Measurements from ENCODE around the gene GRIP2. TPM values are rescaled to one million over a fixed set of nuclear protein-coding genes. Genes with fewer than 3 reads are reported as not detected.

GRIP2 gene
- total and polyA plus RNA-seq, 12 donors, result 0.09 to 2.5 (median 1.1) TPM

DNA sequence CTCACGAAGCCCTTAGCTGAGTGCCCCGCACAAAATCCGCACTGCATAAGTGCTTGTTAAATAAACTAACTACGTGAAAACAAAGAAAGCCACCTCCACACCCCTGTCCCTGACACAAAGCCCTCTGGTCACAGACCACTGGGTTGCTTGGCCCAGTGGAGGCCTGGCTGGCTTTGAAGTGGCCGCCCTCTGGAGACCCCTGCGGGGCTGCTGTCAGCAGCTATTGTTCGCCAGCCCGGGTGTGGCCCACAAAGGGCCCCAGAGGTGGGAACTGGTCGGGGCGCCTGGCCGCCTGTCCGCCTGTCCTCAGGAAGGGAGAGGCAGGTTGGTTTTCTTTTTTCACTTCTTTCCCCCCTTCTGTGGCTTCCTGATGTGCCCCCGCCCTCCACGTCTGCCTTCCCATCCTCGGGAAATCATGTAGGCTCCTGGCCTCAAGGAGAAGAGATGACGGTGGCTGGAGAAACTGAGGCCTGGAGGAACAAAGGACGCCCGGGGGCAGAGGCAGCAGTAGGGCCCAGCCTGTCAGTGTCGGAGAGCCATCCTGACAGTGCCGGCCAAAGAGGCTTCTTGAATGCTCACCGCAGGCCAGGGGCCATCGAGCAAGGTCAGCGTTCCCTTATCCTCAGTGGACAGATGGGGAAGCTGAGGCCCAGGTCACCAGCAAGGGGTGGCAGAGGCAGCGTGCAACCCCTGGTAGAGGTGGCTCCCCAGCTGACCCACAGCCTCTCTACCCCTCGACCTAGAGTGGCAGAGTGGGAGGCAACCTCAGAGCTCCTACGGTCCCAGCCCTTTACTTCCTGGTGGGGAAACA is 76.6 kb downstream of the GRIP2 start:
- no peak for DNase-seq
- H3K4me1 ChIP-seq (replicated peaks in 1 of 2), result peaks cover 8 to 22% of the 10 kb centered on the region in 2 donors
- peaks cover 0 to 69% of the 10 kb centered on the region in 2 donors for H3K36me3 ChIP-seq (replicated peaks in 1 of 2)
- intact Hi-C loops (cut with DNase I), result loop anchor here in 1 of 2 donors (5.0 kb wide), 1 partner anchor 66 kb away; no protein-coding TSS in a partner anchor
- H3K27ac ChIP-seq, result no peak overlapping the region
- no peak overlapping the region for H3K4me3 ChIP-seq
- 85 to 91% (median 88%) methylated on average over 13 to 26 of the region's 26 CpGs for WGBS, 4 donors
- no peaks in the 10 kb centered on the region for H3K27me3 ChIP-seq
- TF ChIP-seq, protein P1, sequence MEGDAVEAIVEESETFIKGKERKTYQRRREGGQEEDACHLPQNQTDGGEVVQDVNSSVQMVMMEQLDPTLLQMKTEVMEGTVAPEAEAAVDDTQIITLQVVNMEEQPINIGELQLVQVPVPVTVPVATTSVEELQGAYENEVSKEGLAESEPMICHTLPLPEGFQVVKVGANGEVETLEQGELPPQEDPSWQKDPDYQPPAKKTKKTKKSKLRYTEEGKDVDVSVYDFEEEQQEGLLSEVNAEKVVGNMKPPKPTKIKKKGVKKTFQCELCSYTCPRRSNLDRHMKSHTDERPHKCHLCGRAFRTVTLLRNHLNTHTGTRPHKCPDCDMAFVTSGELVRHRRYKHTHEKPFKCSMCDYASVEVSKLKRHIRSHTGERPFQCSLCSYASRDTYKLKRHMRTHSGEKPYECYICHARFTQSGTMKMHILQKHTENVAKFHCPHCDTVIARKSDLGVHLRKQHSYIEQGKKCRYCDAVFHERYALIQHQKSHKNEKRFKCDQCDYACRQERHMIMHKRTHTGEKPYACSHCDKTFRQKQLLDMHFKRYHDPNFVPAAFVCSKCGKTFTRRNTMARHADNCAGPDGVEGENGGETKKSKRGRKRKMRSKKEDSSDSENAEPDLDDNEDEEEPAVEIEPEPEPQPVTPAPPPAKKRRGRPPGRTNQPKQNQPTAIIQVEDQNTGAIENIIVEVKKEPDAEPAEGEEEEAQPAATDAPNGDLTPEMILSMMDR (IDR thresholded peaks at IDR 0.05), result no peak
- TF ChIP-seq POLR2A (IDR thresholded peaks at IDR 0.05), result no peak
- H3K9me3 ChIP-seq (replicated peaks in 1 of 3), result no peaks in the 10 kb centered on the region

DNA sequence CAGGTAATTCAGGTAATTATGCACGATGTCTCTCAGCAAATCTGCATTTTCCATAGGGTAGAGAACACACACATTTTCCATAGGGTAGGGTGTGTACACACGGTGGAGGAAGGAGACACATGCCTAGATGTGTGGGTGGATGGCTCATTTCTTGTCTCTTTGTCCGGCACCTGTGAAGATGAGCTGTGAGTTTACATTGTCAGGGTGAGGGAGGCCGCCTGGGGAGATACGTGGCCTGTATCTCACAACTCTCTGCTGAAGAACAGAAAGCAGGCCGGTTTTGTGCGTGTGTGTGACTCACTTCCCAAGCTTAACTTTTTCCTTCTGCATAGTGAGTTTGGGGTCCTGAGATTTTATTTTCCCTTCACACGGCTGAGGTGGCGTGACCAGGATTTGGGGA is 77.4 kb downstream of the GRIP2 start:
- Histone ChIP-seq H3K4me3 (no peak overlapping the region), H3K36me3 (replicated peaks in 1 of 2) (peaks cover 0 to 66% of the 10 kb centered on the region in 2 donors), H3K27me3 (no peaks in the 10 kb centered on the region), H3K4me1 (replicated peaks in 1 of 2) (peaks cover 8 to 22% of the 10 kb centered on the region in 2 donors), H3K27ac (no peak overlapping the region), H3K9me3 (replicated peaks in 1 of 3) (no peaks in the 10 kb centered on the region)
- no peak for DNase-seq
- 89 to 95% (median 92%) methylated on average over 9 of the region's 9 CpGs for WGBS, 4 donors
- TF ChIP-seq POLR2A (IDR thresholded peaks at IDR 0.05), result no peak
- TF ChIP-seq, protein P1 (IDR thresholded peaks at IDR 0.05), result no peak
- intact Hi-C loops (cut with DNase I), result loop anchor here in 1 of 2 donors (5.0 kb wide), 1 partner anchor 65 kb away; no protein-coding TSS in a partner anchor

DNA sequence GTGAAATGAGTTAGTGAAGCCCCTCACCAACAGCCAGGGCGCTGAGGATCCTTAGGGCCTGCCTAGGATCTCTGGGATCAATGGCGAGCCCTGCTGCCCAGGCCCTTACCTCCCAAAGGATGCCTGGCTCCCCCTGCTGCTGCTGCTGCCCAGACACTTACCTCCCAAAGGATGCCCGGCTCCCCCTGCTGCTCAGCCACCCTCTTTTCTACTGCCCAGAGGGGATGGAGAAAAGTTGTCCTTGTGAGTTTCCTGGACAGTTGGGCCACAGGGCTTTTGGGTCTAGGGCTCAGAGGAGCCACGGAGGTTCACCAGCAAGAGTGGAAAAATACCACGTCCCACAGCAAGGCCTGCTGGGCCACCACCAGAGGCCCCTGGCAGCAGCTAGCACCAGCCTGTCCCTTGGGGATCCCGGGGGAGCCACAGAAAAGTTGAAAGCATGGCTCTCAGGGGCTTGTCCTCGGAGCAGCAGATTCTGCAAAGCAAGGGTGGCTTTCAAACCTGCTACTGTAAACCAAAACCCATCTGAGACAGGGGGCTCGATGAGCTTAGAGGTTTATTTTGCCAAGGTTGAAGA is 78.3 kb downstream of the GRIP2 start:
- DNase-seq, result peak in 6 of 7 donors; percentile 48 to 69 (median 54)
- Histone ChIP-seq H3K36me3 (replicated peaks in 1 of 2) (peaks cover 0 to 60% of the 10 kb centered on the region in 2 donors), H3K27me3 (no peaks in the 10 kb centered on the region), H3K9me3 (replicated peaks in 1 of 3) (no peaks in the 10 kb centered on the region), H3K4me1 (replicated peaks in 1 of 2) (peaks cover 8 to 17% of the 10 kb centered on the region in 2 donors), H3K27ac (peak overlapping the region in 1 of 5 donors; percentile 48), H3K4me3 (no peak overlapping the region)
- WGBS, 4 donors, result 76 to 85% (median 78%) methylated on average over 4 to 8 of the region's 8 CpGs
- no peak for TF ChIP-seq POLR2A (IDR thresholded peaks at IDR 0.05)
- TF ChIP-seq, protein P1 (IDR thresholded peaks at IDR 0.05), result peak in 5 of 6 experiments; percentile 33 to 58 (median 55)
- intact Hi-C loops (cut with DNase I), result loop anchor here in 1 of 2 donors (5.0 kb wide), 1 partner anchor 65 kb away; no protein-coding TSS in a partner anchor
